Stimulated activated CD8-positive, alpha-beta memory T cell treated with anti-CD3 and anti-CD28 coated beads, Interleukin-2, amount 100 ng/mL, for 48 hours (primary cell): Measurements from ENCODE around the gene RHBDL3.

Experiments used
- DNase-seq, 2 donors: peaks; one replicate each; pipeline ENCODE4 v3.0.0-alpha.2; 2020; ENCODE audit warnings: low read depth in 2 of 2

RHBDL3 gene

DNA sequence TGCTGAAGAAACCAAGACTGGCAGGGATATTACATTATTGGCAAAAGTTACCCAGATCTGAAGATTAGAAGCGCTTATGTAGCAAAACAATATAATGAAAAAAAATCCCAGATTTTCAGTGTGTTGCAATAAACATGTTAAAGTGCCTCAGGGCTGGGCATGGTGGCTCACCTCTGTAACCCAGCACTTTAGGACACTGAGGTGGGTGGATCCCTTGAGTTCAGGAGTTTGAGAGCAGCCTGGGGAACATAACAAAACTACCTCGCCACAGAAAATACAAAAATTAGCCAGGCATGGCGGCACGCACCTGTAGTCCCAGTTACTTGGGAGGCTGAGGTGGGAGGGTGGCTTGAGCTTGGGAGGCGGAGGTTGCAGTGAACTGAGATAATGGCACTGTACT, 91.1 kb downstream of the RHBDL3 start:
- DNase-seq = no peak

DNA sequence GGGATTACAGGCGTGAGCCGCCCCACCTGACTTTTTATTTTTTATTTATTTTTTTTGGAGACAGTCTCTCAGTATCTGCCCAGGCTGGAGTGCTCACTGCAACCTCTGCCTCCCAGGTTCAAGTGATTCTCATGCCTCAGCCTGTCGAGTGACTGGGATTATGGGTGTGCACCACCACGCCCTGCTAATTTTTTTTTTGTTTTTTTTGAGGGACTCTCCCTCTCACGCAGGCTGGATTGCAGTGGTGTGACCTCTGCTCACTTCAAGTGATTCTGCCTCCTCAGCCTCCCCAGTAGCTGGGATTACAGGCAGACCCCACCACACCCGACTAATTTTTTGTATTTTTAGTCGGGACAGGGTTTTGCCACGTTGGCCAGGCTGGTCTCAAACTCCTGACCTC, 92.0 kb downstream of the RHBDL3 start:
- DNase-seq = no peak

DNA sequence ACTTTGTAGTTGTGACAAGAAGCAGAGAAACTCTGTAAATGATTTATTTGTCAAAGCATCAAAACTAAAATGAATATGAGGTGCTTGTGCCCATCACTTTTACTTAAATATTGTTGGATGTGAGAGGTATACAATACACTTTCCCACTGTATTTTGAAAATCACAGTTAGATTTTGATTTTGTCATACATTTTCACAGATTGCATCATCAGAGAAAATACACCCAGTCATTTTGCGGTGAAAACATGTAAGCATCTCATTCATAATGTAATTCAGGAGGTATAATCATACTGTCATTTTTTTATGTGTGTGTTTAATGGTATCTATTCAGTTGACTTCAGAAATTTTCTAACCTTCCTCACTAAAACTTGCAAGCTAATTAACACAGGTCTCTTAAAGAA, 95.6 kb downstream of the RHBDL3 start:
- no peak for DNase-seq

DNA sequence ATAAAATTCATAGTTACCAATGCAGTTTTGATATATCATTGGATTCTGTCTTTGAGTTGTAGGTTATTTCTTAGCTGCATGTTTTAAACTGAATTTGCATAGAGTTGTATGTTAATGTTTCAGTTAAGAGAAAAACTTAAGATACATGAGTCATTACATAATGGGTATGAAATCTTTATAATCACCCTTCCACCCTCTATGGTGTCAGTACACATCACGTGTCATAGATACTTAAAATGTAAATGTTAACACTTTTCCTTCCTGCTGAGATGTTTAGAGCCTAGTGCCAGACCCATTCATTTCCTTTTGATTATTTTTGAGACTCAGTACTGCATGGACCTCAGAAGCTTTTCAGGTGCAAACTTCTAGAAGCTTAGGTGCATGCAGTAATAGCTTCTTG, 104.8 kb downstream of the RHBDL3 start:
- DNase-seq = no peak
